Fibroblast of lung (primary cell): Measurements from ENCODE around the gene ALDH7A1.

ENCODE experiments used
- EZH2 ChIP-seq: IDR thresholded peaks from 2 replicates; pipeline ENCODE4 v1.5.1; 2012; ENCODE audit warnings: low read length, control low read depth, mild to moderate bottlenecking; ENCODE audit errors: missing control alignments
- TF ChIP-seq, protein P1 (sequence below), 2 donors: IDR thresholded peaks in 1 of 2; conservative IDR thresholded peaks in 1 of 2; 1 replicate in 1 of 2; 2 replicates in 1 of 2; pipeline ENCODE4 v1.5.1; 2011 to 2012; ENCODE audit warnings: low read length in 2 of 2, control low read depth in 1 of 2, inconsistent platforms in 1 of 2, low read depth in 1 of 2, mild to moderate bottlenecking in 1 of 2

DNA sequence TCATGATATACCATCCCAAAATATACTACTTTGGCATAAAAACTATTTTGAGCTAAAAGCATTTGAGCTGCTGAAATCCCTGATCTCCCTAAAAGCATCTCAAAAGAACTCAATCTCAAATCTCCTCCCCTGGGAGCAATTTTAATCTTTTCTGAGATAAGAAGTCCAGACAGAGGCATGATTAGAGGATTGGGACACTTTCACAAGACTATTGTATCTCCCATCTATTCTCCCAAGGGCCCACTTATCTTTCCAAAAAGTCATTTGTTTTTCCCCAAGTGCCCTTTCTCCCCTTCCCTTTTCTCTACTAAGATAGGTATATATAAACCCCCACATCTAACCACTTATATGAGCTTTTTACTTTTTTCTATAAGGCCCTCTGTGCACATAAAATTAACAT lies 79.7 kb downstream of the ALDH7A1 start:
- TF ChIP-seq, protein P1, sequence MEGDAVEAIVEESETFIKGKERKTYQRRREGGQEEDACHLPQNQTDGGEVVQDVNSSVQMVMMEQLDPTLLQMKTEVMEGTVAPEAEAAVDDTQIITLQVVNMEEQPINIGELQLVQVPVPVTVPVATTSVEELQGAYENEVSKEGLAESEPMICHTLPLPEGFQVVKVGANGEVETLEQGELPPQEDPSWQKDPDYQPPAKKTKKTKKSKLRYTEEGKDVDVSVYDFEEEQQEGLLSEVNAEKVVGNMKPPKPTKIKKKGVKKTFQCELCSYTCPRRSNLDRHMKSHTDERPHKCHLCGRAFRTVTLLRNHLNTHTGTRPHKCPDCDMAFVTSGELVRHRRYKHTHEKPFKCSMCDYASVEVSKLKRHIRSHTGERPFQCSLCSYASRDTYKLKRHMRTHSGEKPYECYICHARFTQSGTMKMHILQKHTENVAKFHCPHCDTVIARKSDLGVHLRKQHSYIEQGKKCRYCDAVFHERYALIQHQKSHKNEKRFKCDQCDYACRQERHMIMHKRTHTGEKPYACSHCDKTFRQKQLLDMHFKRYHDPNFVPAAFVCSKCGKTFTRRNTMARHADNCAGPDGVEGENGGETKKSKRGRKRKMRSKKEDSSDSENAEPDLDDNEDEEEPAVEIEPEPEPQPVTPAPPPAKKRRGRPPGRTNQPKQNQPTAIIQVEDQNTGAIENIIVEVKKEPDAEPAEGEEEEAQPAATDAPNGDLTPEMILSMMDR (conservative IDR thresholded peaks at IDR 0.05 in 1 of 2, IDR thresholded peaks at IDR 0.05 in 1 of 2; ENCODE audit: low read depth in 1 of 2, low read length in 2 of 2): no peak
- no peak for TF ChIP-seq EZH2
